Neural cell (in vitro differentiated cells): ENCODE results near the gene ZNF880. TPM values are rescaled to one million over a fixed set of nuclear protein-coding genes. Genes with fewer than 3 reads are reported as not detected.

Experiments
- H2AFZ ChIP-seq: fragments of 200-600, 300-800 bp; sonication (generic), shearing (Covaris generic); 2 replicates; pipeline ENCODE4 v1.6.0; 2014; ENCODE audit warnings: low read depth, mild to moderate bottlenecking, antibody characterized with exemption, low read length, moderate library complexity
- H3F3A ChIP-seq: fragments of 200-600 bp; shearing (Covaris generic); 2 replicates; pipeline ENCODE4 v1.6.1; 2016; ENCODE audit warnings: mild to moderate bottlenecking, moderate library complexity, mixed read lengths, antibody characterized with exemption, low read length; ENCODE audit not compliant: insufficient read depth, poor library complexity, severe bottlenecking
- H3K27ac ChIP-seq: fragments of 200-600, 300-800 bp; sonication (generic), shearing (Covaris generic); 2 replicates; pipeline ENCODE4 v1.5.1; 2014; ENCODE audit warnings: mild to moderate bottlenecking, low read length, moderate library complexity
- H3K27me3 ChIP-seq: fragments of 300-800, 200-600 bp; sonication (generic), shearing (Covaris generic); 2 replicates; pipeline ENCODE4 v1.6.0; 2014; ENCODE audit warnings: mild to moderate bottlenecking, low read depth, low read length, moderate library complexity; ENCODE audit not compliant: insufficient read depth
- H3K36me3 ChIP-seq: fragments of 300-800, 200-600 bp; sonication (generic), shearing (Covaris generic); 2 replicates; pipeline ENCODE4 v1.5.1; 2014; ENCODE audit warnings: mild to moderate bottlenecking, antibody characterized with exemption, low read length, moderate library complexity; ENCODE audit not compliant: insufficient read depth
- H3K4me2 ChIP-seq: fragments of 300-800, 200-600 bp; sonication (generic), shearing (Covaris generic); 2 replicates; pipeline ENCODE4 v1.6.0; 2014; ENCODE audit warnings: mild to moderate bottlenecking, low read length
- H3K4me3 ChIP-seq: fragments of 300-800, 200-600 bp; sonication (generic), shearing (Covaris generic); 2 replicates; pipeline ENCODE4 v1.5.1; 2014; ENCODE audit warnings: mild to moderate bottlenecking, low read length, moderate library complexity
- H3K79me2 ChIP-seq: fragments of 200-600 bp; shearing (Covaris generic); replicated peaks from 2 replicates; pipeline ENCODE4 v1.6.0; 2014; ENCODE audit warnings: mild to moderate bottlenecking, low read length, moderate library complexity; ENCODE audit not compliant: insufficient read depth
- H3K9ac ChIP-seq: fragments of 300-800, 200-600 bp; sonication (generic), shearing (Covaris generic); 2 replicates; pipeline ENCODE4 v1.6.1; 2016; ENCODE audit warnings: mild to moderate bottlenecking, low read length, mixed read lengths
- H3K9me2 ChIP-seq: fragments of 200-600 bp; shearing (Covaris generic); 2 replicates; pipeline ENCODE4 v1.6.1; 2016; ENCODE audit warnings: mild to moderate bottlenecking, low read length, mixed read lengths; ENCODE audit not compliant: insufficient read depth
- H3K9me3 ChIP-seq: fragments of 200-600, 300-800 bp; sonication (generic), shearing (Covaris generic); 2 replicates; pipeline ENCODE4 v1.6.1; 2016; ENCODE audit warnings: mild to moderate bottlenecking, mixed run types, low read length, moderate library complexity, mixed read lengths
- H4K20me1 ChIP-seq: fragments of 200-600 bp; shearing (Covaris generic); 2 replicates; pipeline ENCODE4 v1.6.1; 2016; ENCODE audit warnings: mild to moderate bottlenecking, mixed run types; ENCODE audit not compliant: insufficient read depth
- CTCF ChIP-seq: fragments of 450-650 bp; IDR thresholded peaks from 2 replicates; pipeline ENCODE4 v1.5.1; 2014; ENCODE audit warnings: antibody characterized with exemption, mild to moderate bottlenecking, moderate library complexity; ENCODE audit not compliant: poor library complexity, severe bottlenecking
- EP300 ChIP-seq: fragments of 450-650 bp; conservative IDR thresholded peaks from 2 replicates; pipeline ENCODE4 v1.6.1; 2014; ENCODE audit warnings: antibody characterized with exemption, mild to moderate bottlenecking, moderate library complexity; ENCODE audit not compliant: poor library complexity, severe bottlenecking
- EZH2 ChIP-seq: fragments of 200-600, 300-800 bp; shearing (Covaris generic), sonication (generic); IDR thresholded peaks from 2 replicates; pipeline ENCODE4 v1.6.1; 2014; ENCODE audit warnings: antibody characterized with exemption, low read length, borderline replicate concordance, mild to moderate bottlenecking; ENCODE audit not compliant: insufficient read depth, poor library complexity, severe bottlenecking
- MXI1 ChIP-seq: fragments of 450-650 bp; conservative IDR thresholded peaks from 2 replicates; pipeline ENCODE4 v1.6.1; 2014; ENCODE audit warnings: antibody characterized with exemption, mild to moderate bottlenecking; ENCODE audit not compliant: poor library complexity, severe bottlenecking
- POLR2AphosphoS5 ChIP-seq: IDR thresholded peaks from 2 replicates; pipeline ENCODE4 v1.6.1; 2012
- RAD21 ChIP-seq: fragments of 450-650 bp; conservative IDR thresholded peaks from 2 replicates; pipeline ENCODE4 v1.6.1; 2014; ENCODE audit warnings: antibody characterized with exemption, mild to moderate bottlenecking, moderate library complexity
- REST ChIP-seq: IDR thresholded peaks from 2 replicates; pipeline ENCODE4 v1.6.1; 2012; ENCODE audit warnings: borderline replicate concordance
- SMC3 ChIP-seq: fragments of 450-650 bp; conservative IDR thresholded peaks from 2 replicates; pipeline ENCODE4 v1.6.1; 2014; ENCODE audit warnings: antibody characterized with exemption, mild to moderate bottlenecking, moderate library complexity; ENCODE audit not compliant: poor library complexity
- TAF1 ChIP-seq: IDR thresholded peaks from 2 replicates; pipeline ENCODE4 v1.6.1; 2012; ENCODE audit warnings: low read depth
- polyA plus RNA-seq: library from polyadenylated mRNA; depleted of rRNA; stranded (reverse); fragments of >200 nt; gene quantifications from 2 replicates; pipeline ENCODE4 v1.2.3, GENCODE V29; 2014

The ZNF880 gene
- polyA plus RNA-seq, 1 donor from 2014 or later, result 37.8 TPM

DNA sequence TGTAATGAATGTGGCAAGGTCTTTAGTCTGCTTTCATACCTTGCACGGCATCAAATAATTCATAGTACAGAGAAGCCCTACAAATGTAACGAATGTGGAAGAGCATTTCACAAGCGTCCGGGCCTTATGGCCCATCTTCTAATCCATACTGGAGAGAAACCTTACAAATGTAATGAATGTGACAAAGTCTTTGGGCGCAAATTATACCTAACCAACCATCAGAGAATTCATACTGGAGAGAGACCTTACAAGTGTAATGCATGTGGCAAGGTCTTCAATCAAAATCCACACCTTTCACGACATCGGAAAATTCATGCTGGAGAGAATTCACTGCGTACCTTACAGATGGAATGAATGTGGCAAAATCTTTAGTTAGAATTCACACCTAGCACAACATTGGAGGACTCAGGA, 3.3 kb upstream of the ZNF880 start:
- TF ChIP-seq SMC3 (no peak), TAF1 (no peak), MXI1 (no peak), CTCF (no peak), EZH2 (no peak), EP300 (no peak), REST (no peak), POLR2AphosphoS5 (no peak), RAD21 (no peak)
- no peaks in the 10 kb centered on the region for H3K9me2 ChIP-seq

GRCh38 chr19:52370341-52370710, 603 bp downstream of the ZNF880 start:
- H3K36me3 ChIP-seq, result peaks cover 18% of the 10 kb centered on the region
- H2AFZ ChIP-seq, result peak overlapping the region; percentile 69
- TF ChIP-seq REST (no peak), MXI1 (no peak)
- peaks cover 5% of the 10 kb centered on the region for H3F3A ChIP-seq
- no peaks in the 10 kb centered on the region for H3K27me3 ChIP-seq
- H3K9ac ChIP-seq, result peak overlapping the region; percentile 85
- H3K79me2 ChIP-seq, result no peaks in the 10 kb centered on the region
- H3K9me2 ChIP-seq, result no peaks in the 10 kb centered on the region
- peak overlapping the region; percentile 71 for H3K4me3 ChIP-seq
- H3K9me3 ChIP-seq, result peaks cover 19% of the 10 kb centered on the region
- peak overlapping the region; percentile 58 for H3K4me2 ChIP-seq
- H4K20me1 ChIP-seq, result no peaks in the 10 kb centered on the region
- H3K27ac ChIP-seq, result peak overlapping the region; percentile 92

More for the DNA sequence above, 3.3 kb upstream of the ZNF880 start:
- Histone ChIP-seq H3K4me2 (no peak overlapping the region), H3K9ac (no peak overlapping the region), H3K79me2 (no peaks in the 10 kb centered on the region), H3K27me3 (no peaks in the 10 kb centered on the region), H3K4me3 (no peak overlapping the region), H3K9me3 (peaks cover 27% of the 10 kb centered on the region), H4K20me1 (no peaks in the 10 kb centered on the region), H3K27ac (no peak overlapping the region), H2AFZ (no peak overlapping the region), H3F3A (peaks cover 5% of the 10 kb centered on the region), H3K36me3 (peaks cover 29% of the 10 kb centered on the region)
